HG03378 (cell line): ENCODE results near the gene CFAP74.

ENCODE experiments used
- ATAC-seq: cut with Tn5 transposase; IDR thresholded peaks from one replicate; pipeline ENCODE4 v1.9.1; 2021; ENCODE audit warnings: mild to moderate bottlenecking, moderate library complexity; ENCODE audit not compliant: unreplicated experiment

CFAP74 gene, protein sequence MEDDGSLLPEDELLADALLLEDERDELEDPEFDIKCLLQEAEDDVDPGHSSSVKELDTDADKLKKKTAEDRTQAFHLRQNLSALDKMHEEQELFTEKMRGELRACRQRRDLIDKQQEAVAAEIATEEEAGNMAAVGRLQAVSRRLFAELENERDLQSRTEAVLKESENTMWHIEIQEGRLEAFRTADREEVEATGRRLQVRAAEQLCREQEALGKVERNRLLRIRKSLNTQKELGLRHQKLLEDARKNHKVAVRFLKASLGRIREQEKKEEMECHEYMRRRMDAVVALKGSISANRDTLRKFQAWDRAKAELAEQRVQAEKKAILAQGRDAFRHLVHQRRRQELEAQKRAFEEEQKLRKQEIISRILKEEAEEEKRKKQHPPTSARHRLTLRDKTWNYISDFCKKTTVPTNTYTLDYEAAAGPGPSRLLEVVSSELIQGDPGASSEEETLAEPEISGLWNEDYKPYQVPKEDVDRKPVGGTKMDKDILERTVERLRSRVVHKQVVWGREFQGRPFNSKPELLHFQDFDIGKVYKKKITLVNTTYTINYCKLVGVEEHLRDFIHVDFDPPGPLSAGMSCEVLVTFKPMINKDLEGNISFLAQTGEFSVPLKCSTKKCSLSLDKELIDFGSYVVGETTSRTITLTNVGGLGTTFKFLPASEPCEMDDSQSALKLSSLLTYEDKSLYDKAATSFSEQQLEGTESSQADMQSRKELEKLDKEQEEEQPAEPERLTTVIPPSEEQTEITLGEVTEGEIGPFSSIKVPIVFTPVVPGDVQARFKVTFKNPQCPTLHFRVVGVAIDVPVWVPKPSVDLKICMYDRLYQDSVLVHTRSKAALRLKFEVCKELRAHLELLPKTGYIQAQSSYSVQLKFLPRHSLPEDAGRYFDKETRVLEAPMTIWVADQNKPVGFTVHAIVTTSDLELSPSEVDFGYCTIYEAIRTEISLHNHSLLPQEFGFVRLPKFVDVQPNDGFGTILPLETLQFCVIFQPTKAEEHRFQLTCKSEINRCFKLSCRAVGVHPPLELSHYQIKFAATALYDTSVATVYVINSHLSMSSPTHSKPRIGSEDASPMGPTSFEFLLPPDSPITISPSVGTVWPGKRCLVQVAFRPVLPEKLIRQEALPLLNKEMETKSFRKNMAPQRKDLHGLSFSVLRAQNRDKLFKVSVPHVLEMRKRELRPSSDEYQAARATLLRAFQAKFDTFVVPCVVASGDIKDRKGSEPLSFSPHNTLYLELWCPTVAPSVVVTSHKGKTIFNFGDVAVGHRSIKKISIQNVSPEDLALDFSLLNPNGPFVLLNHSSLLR (N-terminal part only)

DNA sequence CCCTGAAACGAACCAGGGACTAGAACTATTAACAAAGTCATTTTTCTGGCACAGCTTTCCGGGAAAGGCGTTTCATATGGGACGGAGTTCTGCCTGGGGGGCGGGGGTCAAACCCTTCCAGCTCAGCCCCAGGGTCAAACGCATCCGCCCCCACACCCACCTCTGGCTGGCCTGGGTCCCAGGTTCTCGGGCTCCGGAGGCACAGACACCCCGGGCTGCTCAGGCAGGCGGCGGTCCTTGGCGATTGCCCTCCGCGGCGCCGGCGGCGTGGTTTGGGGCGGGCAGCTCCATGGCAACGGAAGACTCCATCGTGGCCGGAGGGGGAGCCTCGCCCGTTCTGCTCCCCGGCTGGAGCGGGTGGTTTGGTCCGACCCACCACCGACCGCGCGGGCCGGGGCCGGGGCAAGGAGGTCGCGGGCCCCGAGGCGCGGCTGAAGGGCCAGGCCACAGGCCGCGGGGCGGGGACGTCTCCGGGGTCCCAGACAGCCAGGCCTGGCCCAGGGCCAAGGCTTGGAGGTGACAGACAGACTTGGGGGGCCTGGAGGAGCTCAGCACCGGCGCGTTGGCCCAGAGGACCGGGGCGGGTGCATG is at the start of gene CFAP74:
Gene CFAP74 (minus strand): TSS at position 246 of the 591 bp plus-strand sequence. CDS start 12,830 bp downstream, outside the sequence.
- no peak for ATAC-seq

DNA sequence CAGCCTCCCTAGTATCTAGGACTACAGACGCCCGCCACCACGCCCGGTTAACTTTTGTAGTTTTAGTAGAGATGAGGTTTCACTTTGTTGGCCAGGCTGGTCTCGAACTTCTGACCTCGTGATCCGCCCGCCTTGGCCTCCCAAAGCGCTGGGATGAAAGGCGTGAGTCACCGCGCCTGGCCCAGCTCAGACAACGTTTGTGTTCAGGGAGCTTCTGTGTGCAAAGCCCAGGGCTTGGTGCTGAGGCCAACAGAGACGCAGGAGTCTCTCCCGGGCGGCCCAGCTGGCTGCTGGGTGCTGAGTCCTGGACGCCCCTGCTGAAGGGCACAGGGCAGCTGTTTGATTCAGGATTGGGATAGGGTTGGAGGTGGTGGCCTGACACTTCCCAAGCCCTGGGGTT is 49.6 kb upstream of the CFAP74 start:
- ATAC-seq: no peak

DNA sequence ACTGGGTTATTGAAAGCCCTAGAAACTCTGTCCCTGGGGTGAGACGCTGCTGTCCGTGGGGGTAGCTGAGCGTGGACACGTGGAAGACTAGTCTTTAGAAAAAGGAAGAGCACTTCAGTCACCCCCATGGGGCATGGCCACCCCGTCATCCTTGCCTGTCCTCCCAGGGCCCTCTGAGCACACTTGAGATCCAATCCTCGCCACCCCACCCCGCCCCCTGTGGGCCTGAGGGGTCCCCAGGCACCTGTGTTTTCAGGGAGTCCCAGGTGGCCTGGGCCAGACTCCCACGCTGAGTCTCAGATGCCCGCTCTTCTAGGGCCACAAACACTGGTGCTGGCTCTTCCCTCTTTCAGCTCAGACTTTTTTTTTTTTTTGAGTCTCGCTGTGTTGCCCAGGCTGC is 49.2 kb upstream of the CFAP74 start:
- ATAC-seq: no peak

DNA sequence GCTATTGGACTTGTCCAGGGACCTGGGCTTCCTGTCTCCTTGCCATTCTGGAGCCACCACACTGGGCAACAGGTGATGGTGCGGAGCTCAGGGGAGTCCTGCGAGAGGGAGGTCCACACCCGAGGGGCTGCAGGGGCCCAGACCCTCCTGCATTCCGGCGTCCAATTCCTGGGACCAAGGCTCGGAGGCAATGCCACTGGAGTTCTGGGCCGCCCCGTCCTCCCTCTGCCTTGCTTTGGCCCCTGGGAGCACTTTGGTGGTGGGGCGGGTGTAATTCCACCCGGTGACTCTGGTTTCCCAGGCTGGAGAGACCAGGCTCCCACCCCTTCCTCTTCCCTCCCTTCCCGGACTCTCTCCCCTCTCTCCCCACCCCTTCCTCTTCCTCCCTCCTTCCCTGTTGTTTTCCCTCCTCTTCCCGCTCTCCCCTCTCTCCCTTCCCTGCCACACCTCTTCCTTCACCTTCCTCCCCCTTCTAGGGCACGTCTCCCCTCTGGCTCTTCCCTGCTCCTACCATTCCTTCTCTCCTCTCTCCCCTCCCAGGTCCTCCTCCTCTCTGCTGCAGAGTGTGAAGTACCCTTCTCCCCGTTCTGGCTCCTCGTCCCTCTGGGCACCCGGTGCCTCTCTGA is 48.6 kb upstream of the CFAP74 start:
- ATAC-seq: no peak

DNA sequence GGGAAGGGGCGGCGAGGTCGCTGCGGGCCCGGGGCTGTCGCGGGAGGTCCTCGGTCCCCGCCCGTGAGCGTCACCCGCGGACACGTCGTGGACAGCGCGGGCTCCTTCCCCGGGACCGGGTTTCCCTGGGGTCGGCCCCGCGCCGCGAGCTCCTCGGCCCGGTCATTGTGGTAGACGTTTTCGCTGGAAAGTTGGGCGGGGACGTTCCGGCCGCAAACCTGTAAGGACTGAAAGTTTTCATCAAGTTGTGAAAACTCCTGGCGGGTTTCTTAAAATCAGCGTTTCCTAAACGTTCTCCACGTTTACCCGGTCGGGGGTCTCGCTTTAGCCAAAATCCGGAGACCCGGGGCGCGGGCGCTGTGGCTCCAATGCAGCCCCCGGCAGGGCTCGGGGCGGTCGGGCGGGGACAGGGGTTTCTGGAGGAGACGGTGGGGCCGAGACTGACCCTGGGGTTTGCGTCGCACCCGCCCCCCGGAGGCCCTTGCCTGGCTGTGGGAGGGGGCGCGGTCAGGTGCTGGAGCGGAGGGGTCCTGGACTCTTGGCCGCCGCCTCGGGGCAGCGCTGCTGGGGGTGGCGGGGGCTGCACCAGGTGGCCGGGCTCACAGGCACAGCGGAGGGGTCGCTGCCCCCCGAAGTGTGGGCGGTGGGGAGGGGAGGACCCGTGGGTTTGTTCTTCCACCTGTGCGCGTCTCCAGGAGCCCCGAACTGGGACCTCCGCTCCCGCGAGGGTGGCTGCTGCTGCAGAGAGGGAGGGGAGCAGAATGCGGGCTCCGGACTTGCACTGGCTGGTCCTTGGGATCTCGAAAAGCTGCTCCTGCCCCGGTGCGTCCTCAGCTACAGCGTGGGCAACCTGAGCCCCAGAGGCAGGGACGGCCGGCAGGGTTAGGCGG is 47.5 kb upstream of the CFAP74 start:
- ATAC-seq: no peak

DNA sequence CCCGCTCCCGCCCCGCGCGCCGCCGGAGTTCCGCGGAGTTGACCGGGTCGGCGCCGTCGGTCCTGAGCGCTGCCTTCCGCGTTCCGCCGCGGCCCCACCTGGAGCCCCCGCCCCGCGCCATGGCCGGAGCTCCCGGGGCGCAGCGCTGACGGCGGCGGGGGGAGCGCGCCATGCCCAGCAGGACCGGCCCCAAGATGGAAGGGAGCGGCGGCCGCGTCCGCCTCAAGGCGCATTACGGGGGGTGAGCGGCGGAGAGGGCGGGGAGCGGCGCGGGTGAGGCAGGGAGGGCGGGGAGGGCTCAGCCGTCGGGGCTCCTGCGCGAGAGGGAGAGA is 46.8 kb upstream of the CFAP74 start:
- ATAC-seq: no peak

DNA sequence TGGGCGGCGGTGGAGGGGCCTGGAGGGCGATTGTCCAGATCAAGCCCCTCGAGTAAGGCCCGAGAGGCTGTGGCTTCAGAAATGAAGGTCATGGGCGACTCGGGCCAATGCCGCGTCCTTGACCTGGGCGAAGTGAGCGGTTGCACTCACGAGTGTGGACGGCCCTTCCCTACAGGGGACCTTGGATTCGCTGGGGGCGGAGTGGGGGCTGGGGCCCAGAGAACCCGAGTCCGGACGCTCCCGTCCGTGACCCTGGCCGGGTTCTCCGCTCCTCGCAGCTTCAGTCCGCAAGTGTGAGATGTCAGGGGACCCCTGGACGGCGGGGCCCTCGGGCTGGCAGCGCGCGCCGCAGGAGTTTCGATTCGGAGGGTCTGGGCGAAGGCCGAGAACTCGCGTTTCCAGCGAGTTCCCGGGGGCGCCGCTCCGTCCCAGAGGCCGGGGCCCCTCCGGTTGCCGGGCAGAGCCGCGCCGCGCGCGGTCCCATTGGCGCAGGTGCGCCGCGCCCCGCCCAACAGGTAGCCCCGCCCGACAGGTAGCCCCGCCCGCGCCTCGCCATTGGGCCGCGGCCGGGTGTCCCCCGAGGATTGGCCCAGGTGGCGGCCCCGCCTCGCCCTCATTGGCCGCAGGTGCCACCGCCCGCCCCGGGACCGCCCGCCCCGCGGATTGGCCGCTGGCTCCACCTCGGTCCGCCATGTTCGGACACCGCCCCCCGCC is 46.3 kb upstream of the CFAP74 start, which contains the start of gene PRKCZ:
Gene PRKCZ (plus strand): TSS at position 694 of the 714 bp plus-strand sequence. CDS start 220 bp downstream, outside the sequence.
- ATAC-seq: no peak

DNA sequence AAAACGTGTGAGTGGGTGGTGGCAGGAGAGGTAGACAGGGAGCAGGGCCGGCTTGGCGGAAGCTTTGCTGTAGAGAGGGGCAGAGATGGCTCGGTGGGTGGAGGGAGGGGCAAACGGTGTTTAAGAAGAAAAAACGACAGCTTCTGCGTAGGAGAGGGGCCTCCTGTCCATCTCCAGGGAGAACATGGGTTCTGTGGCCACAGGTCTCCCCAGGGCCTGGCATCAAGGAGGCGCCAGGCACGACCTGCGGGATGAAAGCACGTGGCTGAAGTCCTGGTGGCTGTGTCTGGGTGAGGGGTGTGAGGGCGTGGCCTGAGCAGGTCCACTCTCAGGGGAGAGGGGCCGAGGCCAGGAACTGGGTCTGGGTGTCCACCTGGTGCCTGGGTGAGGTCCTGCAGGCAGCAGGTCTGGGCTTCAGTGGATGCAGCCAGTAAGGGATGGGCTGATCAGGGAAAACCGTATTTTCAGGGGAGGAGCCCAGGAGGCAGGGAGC is 45.7 kb upstream of the CFAP74 start:
- no peak for ATAC-seq

DNA sequence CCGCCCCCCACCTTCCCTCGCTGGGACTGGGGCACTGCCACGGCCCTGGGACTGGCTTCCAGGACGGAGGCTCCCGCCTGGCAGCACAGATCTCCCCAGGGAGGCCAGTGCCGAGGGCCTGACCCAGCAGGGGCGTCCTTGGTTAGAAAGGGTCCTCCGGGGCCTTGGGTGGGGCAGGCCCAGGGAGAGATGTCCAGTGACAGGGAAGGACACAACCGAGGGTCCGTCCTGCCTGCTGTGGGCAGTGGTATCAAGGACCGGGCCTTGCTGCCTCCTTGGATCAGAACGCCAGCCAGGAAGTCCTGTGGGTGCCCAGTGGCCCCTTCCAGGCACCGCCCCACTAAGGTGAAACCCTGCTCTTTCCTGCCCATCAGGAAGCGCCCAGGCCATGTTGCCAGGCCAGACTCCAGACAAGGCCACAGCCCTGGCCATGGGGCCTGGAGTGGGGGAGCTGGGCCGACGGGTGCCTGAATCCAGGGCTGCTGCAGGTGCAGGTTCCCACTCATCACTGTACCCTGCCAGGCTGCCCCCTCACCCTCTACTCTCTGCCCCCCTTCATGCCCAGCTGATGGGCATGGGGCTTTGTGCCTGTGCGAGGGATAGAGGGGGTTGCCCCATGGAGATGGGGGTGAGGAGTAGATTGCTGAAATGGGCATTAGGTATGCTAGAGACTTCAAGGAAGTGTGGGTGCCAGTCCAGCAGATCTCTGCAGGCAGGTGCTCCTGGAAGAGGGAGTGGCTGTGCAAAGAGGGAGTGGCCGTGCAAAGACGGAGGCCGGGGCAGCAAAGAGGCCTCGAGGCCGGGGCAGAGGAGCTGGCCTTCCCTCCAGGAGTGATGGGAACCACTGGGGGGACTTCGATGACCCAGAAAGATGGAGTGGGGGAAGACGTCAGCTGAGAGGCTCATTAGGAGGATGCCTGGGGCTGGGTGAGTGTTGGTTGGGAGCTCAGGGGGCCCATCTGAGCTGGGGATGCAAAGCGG is 44.5 kb upstream of the CFAP74 start:
- ATAC-seq: no peak

DNA sequence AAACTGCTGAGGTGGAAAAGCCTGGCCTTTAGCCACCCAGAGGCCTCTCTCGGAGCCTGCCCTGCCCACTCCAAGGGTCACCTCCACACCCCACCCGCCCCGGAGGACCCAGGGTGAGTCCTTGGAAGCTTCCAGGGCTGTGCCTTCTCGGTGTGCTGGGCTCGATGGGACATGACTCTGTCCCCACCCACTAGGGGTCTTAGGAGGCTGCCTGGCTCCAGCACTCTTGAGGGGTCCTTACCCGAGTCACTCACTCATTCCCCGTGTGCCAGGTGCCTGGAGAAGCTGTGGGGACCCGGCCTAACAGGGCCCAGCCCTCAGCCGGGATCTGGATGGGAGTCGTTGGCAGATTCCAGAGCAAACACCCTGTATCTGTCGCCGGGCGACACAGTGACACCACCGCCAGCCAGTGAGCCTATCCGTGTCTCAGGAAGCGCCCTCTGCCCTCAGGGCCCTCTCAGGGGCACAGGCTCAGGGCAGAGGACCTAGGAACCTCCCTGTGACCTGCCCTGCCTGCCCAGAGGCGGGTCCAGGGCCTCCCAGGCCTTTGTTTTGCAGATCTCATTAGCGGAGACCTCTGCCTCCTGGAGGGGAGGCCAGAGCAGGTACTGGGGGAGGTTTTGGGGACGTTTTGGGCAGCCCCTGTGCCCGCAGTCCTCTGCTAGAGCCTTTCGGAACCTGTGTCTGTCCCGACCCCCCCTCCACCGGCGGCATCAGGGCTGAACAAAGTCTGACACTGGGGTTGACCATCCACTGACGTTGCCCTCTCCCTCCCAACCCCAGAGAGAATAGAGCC is 43.6 kb upstream of the CFAP74 start:
- no peak for ATAC-seq

DNA sequence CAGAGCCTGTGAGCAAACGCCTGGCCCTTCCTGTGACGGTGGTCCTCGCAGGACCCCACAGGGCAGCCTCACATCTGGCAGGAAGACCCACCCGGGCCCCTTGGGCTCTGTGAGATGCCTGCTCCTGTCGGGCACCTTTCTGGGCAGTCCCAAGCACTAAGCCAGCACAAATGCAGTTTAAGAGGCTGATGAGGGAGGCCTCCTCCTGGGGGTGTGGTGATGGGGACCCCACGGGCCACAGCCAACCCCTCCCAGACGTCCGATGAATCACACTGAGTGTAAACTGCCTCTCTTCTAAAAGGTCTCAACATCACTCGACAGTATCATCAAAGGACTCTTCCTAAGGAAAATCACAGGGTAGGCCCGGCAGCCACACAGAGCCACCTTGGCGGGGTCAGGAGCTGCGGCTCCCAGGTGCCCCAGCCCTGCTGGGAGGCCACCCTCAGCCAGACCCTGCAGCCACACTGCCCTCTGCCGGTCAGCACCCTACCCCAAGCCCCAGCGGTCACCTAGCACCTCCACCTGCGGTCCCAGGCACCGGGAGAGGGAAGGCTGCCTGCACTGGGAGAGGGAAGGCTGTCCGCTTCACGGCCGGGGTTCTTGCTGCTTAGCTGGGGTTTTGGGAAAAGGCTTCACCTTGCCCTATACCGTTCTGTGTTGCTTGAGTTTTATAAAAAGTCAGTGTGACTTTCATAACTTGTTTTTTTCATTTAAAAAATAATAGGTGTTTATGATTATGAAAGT is 42.8 kb upstream of the CFAP74 start:
- no peak for ATAC-seq

DNA sequence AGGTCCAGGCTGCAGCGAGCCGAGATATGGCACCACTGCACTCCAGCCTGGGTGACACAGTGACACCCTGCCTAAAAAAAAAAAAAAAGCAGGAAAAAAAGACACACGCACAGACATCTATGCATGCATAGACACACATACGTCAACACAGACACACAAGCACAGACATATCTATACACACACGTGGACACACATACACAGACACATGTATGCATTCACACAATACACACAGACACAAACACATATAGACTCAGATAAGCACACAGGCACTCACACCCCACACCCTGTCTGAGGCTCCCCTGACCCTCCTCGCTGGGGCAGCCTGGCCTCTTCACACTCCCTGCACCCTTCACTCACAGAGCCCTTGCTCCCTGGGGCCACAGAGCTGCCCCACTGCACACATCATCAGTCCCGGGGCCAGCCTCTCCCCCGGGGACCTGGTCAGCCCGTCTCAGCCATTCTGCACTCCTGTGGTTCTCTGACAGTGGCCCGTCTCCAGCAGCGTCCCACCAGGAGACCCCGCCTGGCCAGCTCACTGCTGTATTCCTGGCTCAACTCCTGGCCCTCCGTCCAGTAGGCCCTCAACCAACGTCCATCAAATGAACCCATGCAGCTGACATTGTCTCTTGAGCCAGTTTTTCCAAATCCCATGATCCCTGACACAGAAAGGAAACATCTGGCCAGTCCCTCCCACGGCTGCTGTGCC is 42.0 kb upstream of the CFAP74 start:
- ATAC-seq: no peak

DNA sequence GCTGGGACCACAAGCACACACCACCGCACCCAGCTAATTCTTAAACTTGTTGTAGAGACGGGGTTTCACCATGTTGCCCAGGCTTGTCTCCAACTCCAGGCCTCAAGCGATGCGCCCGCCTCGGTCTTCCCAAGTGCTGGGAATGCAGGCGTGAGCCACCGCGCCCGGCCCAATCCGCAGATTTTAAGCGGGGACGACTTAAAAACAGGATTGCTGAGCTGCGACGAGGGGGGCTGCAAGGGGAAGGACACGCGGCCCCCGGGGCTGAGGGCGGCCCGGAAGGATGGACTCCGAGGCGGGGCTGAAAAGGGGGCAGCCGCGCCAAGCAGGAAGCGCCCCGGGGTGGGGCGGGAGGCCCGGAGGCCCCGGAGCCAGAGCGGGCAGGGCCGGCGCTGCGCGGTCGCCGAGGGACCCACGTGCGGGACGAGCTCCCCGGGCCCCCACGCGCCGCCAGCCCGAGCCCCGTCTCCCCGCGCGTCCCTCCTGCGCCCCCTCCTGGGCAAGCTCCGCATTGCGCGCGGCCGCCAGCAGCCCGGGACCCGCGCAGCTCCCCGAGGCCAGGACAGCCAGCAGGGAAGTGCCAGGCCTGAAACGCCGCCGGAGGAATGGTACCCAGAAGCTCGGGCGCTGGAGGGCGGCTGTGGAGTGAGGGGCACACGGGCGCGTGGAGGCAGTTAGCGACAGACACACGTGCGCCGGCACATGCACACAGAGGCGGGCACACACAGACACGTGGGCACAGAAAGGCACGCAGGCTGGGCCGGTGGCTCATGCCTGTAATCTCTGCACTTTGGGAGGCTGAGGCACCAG is 41.1 kb upstream of the CFAP74 start:
- ATAC-seq: no peak

DNA sequence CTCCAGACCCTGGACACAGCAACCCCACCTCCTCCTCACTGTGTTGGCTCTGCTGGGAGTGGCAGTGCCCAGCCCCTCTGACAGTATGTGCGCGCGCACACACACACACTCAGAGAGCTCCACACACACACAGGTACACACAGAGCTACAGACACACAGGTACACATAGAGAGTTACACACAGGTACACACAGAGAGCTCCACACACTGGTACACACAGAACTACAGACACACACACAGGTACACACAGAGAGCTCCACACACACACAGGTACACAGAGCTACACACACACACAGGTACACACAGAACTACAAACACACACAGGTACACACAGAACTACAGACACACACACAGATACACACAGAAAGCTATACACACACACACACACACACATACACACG is 40.3 kb upstream of the CFAP74 start:
- ATAC-seq: no peak
